HG02571 (cell line): ENCODE data around the gene PHF3.

Source experiments
- ATAC-seq: cut with Tn5 transposase; IDR thresholded peaks from one replicate; pipeline ENCODE4 v1.9.1; 2021; ENCODE audit warnings: mild to moderate bottlenecking, moderate library complexity; ENCODE audit not compliant: unreplicated experiment

PHF3 gene

GRCh38 chr6:63644668-63645326 lies 9.2 kb downstream of the PHF3 start:
- no peak for ATAC-seq

DNA sequence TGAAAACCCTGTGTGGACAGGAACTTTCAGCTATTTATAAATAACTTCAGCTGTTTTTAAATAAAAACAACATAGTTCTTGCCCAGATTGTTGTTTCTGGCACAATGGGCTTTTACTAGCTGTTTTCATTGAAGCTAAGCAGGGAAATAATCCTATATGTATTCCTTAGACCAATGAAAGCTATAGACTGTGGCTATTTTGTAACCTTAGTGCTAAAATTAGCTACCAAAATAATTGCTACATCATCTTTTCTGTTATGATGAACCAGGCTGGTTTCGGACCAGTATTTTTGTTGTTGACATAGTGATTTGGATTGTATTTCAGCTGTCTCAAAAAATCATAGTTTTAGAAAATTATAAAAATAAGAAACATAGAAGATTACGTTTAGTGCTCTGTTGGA lies 13.7 kb downstream of the PHF3 start:
- ATAC-seq: no peak

DNA sequence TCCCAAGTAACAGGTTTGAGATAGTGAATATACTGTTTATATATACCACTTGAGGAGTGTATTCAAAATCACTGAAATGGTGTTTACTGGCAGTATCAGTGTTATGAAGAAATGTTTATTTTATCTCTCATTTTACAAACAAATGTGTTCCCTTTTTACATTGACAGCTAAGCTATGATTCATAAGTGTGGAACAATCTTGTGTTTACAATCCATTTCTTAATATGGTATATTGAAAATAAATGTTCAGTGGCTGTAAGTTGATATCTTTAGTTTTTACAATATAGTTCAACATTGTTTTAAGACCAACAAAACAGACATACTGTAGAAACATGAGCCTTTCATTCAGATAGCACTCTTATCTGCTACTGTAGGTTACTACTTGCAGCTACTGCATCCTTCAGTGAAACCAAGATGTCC lies 14.3 kb downstream of the PHF3 start:
- no peak for ATAC-seq

DNA sequence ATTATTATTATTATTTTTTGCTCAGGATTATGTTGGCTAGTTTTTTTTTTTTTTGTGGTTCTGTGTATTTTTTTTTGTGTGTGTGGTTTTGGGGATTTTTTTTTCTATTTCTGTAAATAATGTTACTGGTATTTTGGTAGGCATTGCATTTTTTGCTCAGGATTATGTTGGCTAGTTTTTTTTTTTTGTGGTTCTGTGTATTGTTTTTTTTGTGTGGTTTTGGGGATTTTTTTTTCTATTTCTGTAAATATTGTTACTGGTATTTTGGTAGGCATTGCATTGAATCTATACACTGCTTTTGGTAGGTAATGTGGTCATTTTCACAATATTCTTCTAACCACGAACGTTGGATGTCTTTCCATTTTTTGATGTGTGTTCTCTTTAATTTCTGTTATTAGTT lies 17.4 kb downstream of the PHF3 start:
- no peak for ATAC-seq

DNA sequence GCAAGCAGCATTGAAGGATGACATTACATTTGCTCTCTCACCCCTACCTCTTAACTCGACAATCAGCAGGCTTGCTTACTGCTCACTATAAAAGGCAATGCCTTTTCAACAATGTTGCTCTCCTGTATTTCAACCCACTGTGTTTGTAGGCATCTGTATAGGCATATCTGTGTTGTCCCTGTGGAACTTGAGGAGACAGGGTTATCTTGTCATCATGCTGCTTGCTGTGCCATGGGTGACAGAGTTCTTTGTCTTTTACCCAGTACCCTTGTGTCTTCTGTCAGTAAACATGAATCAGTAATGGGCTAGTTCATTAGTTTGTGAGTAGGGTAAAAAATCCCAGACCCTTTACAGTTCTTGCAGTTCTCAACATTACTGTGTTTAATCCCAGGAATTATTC lies 25.2 kb downstream of the PHF3 start:
- no peak for ATAC-seq

DNA sequence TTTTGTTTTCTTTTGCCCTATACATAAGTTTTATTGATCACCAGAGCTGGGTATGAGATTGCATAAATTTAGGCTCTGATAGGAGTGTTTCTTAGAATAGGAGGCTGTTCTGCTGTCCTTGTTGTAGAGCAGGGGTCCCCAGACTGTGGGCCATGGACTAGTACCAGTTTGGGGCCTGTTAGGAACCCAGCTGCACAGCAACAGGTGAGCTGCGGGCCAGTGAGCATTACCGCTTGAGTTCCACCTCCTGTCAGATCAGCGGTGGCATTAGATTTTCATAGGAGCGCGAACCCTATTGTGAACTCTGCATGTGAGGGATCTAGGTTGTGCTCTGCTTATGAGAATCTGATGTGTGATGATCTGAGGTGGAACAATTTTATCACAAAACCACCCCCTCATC lies 26.2 kb downstream of the PHF3 start:
- ATAC-seq: no peak

DNA sequence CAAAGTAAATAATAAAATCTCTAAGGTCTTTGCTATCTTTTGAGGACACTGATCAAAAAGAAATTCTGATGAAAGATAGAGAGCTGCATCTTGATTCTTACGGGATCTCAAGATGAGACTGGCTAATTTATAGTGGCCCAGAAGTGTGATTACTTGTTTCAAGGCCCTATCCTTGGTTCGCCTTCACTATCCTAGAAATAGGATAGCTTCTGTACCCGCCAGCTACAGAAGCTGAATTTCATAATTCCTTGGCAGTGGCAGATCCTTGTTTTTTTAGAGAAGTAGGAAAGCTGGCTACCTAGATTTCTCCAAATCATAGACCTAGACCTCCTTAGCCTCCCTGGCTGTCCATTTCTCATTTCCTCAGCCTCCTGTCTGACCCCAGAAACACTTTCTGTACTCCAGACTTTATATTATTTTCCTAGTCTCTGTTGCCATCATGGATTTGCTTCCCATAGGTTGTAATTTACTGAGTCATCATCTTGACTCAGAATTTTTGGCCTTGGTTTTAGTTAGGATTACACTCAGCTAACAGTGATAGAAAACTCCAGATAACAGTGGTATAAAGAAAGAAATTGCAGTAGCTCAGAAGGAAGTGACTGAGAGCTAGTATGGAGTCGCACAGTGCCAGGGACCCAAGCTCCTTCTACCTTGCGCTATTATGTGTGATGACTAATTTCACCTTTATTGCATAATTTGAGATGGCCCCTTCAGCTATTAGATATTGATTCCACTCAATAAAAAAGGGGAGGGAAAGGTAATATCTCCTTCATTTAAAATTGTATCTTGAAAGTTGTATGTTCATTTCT lies 27.7 kb downstream of the PHF3 start:
- ATAC-seq: no peak

DNA sequence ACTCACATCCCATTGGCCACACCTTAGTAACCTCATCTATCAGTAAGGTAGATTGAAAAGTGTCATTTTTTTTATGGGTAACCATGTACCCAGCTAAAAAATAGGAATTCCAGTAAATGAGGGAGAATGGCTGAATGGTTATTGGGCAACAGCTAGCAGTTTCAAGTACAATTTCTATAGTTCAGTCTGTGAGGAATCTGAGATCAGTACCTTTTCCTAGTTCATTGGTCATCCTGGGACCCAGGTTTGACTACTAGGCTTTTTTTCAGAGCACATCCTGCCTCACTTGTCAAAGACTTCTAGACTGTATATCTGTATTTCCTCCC lies 28.3 kb downstream of the PHF3 start:
- no peak for ATAC-seq

- ATAC-seq: no peak
Measured at GRCh38 chr6:63671098-63671754, 35.6 kb downstream of the PHF3 start.

- ATAC-seq: no peak
Measured at GRCh38 chr6:63672582-63673129, 37.1 kb downstream of the PHF3 start.

- no peak for ATAC-seq
Measured at GRCh38 chr6:63673692-63674091, 38.1 kb downstream of the PHF3 start.

GRCh38 chr6:63674635-63675034 lies 39.0 kb downstream of the PHF3 start:
- no peak for ATAC-seq

- ATAC-seq: no peak
Measured at GRCh38 chr6:63675138-63675537, 39.5 kb downstream of the PHF3 start.

DNA sequence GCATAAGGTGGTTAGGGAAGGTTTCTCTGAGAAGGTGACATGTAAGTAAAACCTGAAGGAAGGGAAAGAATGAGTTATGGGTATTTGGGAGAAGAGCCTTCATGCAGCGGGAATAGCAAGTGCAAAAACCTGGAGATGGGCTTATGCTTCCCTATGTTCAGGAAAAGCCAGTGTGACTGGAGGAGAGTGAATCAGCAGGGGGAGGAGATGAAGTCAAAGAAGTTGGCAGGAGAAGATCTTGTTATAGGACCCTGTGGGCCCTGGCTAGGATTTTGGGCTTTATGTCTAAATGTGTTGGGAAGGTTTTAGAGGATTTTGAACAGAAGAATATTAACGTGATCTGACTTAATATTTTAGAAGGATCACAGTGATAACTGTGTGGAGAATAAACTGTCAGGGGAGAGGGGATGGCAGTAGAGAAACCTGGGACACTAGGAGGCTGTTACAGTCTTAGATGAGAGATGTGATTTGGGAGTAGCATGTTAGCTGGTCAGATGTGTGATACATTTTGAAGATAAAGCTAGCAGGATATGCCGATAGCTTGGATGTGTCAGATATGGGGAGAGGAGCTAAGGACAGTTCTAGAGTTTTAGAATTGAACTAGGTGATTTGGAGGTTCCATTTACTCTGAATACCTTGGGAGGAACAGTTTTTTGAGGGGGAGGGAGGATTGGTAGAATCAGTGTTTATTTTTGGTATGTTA lies 41.0 kb downstream of the PHF3 start:
- ATAC-seq: no peak

- ATAC-seq: no peak
Measured at GRCh38 chr6:63677282-63677681, 41.7 kb downstream of the PHF3 start.

- no peak for ATAC-seq
Measured at GRCh38 chr6:63683071-63683603, 47.5 kb downstream of the PHF3 start.

- ATAC-seq: peak; percentile 83
Measured at GRCh38 chr6:63685446-63686379, 50.1 kb downstream of the PHF3 start.

- no peak for ATAC-seq
Measured at GRCh38 chr6:63689421-63689820, 53.8 kb downstream of the PHF3 start.

GRCh38 chr6:63690221-63690620 lies 54.6 kb downstream of the PHF3 start:
- ATAC-seq: no peak

DNA sequence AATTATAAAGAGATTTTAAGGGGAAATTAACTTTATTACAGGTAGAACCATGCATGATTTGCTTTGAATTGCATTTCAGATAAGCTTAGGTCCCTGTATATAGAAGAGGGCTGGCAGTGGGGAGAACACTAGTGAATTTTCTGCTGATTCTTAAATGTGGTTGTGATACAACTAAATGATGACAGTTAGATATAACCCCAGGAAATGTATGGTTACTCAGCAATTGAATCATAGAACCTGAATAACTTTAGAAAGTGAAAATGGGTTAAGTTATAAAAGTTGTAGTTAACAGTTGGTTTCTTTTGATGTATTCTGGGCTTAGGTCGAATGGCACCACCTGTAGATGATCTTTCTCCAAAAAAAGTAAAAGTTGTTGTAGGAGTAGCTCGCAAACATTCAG lies 70.1 kb downstream of the PHF3 start:
- no peak for ATAC-seq
